Activated T-cell treated with anti-CD3 and anti-CD28 coated beads, Interleukin-2, amount 50 U/mL, for 4 hours (primary cell): ENCODE measurements around the gene DOK1. TPM values are rescaled to one million over a fixed set of nuclear protein-coding genes. Genes with fewer than 3 reads are reported as not detected.

Experiments
- ATAC-seq, 2 donors: fragments of 200-7000 bp; cut with Tn5 transposase; one replicate each; pipeline ENCODE4 v1.10.0; 2021
- DNase-seq: peaks from one replicate; pipeline ENCODE4 v3.0.0-alpha.2; 2020
- H3K27me3 Mint-ChIP-seq: one replicate; pipeline ENCODE4 v1.8.0; 2021; ENCODE audit warnings: low read depth, mixed read lengths
- H3K36me3 Mint-ChIP-seq: one replicate; pipeline ENCODE4 v1.8.0; 2022; ENCODE audit warnings: mixed read lengths; ENCODE audit not compliant: insufficient read depth
- H3K4me1 Mint-ChIP-seq: one replicate; pipeline ENCODE4 v1.8.0; 2021; ENCODE audit warnings: low read depth, mixed read lengths
- H3K4me3 Mint-ChIP-seq: one replicate; pipeline ENCODE4 v1.8.0; 2021; ENCODE audit warnings: mild to moderate bottlenecking, moderate library complexity, mixed read lengths
- H3K9me3 Mint-ChIP-seq: one replicate; pipeline ENCODE4 v1.8.0; 2021; ENCODE audit warnings: mixed read lengths
- total RNA-seq, 3 donors: library from RNA; stranded (reverse); gene quantifications; one replicate each; pipeline ENCODE4 v1.2.1, GENCODE V29; 2021

Gene DOK1
- total RNA-seq, 3 donors from 2014 or later, result 24.1 to 27.9 (median 25.9) TPM

DNA sequence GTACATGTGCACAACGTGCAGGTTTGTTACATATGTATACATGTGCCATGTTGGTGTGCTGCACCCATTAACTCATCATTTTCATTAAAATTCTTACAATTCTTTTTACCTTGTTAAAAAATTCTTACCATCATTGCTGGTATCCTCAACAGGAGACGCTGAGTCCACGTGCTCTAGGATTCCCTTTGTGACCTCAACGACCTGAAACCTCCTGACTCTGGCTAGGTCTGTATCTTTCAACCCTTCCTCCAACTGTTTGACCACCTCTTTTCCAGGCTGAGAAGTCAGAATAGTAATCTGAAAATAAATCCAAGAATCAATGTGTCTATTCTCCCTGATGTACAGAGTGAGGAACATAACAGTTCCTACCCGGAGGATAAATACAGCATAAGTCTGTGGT, 52.4 kb downstream of the DOK1 start:
- no peaks in the 10 kb centered on the region for H3K9me3 Mint-ChIP-seq
- H3K27me3 Mint-ChIP-seq, result peaks cover 45% of the 10 kb centered on the region
- ATAC-seq, result no peak
- peaks cover 2% of the 10 kb centered on the region for H3K4me1 Mint-ChIP-seq
- no peaks in the 10 kb centered on the region for H3K36me3 Mint-ChIP-seq
- H3K4me3 Mint-ChIP-seq, result no peak overlapping the region
- DNase-seq, result no peak

Other genes with a start within 250 kb of the DOK1 start
- 1 to 10 TPM; 1.3 to 1.5 (median 1.4) TPM for gene SLC4A5, start 211.3 kb upstream of the DOK1 start, total RNA-seq
- 10 to 100 TPM; 94.4 to 97.7 (median 97.6) TPM for gene DCTN1, start 174.4 kb upstream of the DOK1 start, total RNA-seq
- 1 to 10 TPM; 1.3 to 1.4 (median 1.4) TPM for gene C2orf81, start 133.1 kb upstream of the DOK1 start, total RNA-seq
- gene WDR54, start 133.0 kb upstream of the DOK1 start, total RNA-seq, result 10 to 100 TPM; 29.1 to 32.1 (median 31.3) TPM
- gene RTKN, start 112.8 kb upstream of the DOK1 start, total RNA-seq, result 1 to 10 TPM in 1 of 3 donors, under 1 TPM in 2; 0.47 to 1.0 (median 0.71) TPM
- gene INO80B, start 99.6 kb upstream of the DOK1 start, total RNA-seq, result 10 to 100 TPM; 49.3 to 72.6 (median 55.8) TPM
- 10 to 100 TPM; 19.3 to 21.5 (median 19.4) TPM for gene WBP1, start 96.3 kb upstream of the DOK1 start, total RNA-seq
- 100 to 1,000 TPM in 2 of 3 donors, 10 to 100 TPM in 1; 98.7 to 107 (median 103) TPM for gene MOGS, start 89.3 kb upstream of the DOK1 start, total RNA-seq
- 100 to 1,000 TPM; 105 to 106 (median 106) TPM for gene MRPL53, start 82.0 kb upstream of the DOK1 start, total RNA-seq
- 10 to 100 TPM; 13.7 to 17.3 (median 13.9) TPM for gene CCDC142, start 71.7 kb upstream of the DOK1 start, total RNA-seq
- 10 to 100 TPM; 22.4 to 23.8 (median 23.4) TPM for gene TTC31, start 71.6 kb upstream of the DOK1 start, total RNA-seq
- under 1 TPM in 2 of 3 donors, not detected in 1; 0.22 to 0.24 TPM for gene LBX2, start 55.1 kb upstream of the DOK1 start, total RNA-seq
- 10 to 100 TPM; 21.7 to 32.4 (median 28.8) TPM for gene PCGF1, start 47.0 kb upstream of the DOK1 start, total RNA-seq
- gene TLX2, start 40.3 kb upstream of the DOK1 start, total RNA-seq, result not detected
- under 1 TPM; 0.28 to 0.34 (median 0.30) TPM for gene DQX1, start 28.5 kb upstream of the DOK1 start, total RNA-seq
- gene AUP1, start 25.0 kb upstream of the DOK1 start, total RNA-seq, result 100 to 1,000 TPM; 200 to 204 (median 203) TPM
- 10 to 100 TPM; 46.2 to 54.6 (median 50.5) TPM for gene HTRA2, start 24.8 kb upstream of the DOK1 start, total RNA-seq
- gene LOXL3, start 778 bp upstream of the DOK1 start, total RNA-seq, result 1 to 10 TPM in 1 of 3 donors, under 1 TPM in 2; 0.49 to 1.0 (median 0.99) TPM
- not detected for gene M1AP, start 93.6 kb downstream of the DOK1 start, total RNA-seq
- 1 to 10 TPM; 5.3 to 6.4 (median 5.4) TPM for gene SEMA4F, start 99.5 kb downstream of the DOK1 start, total RNA-seq